GM18907 (cell line): ENCODE results near the gene SLC44A1.

Experiments used
- ATAC-seq: cut with Tn5 transposase; IDR thresholded peaks from one replicate; pipeline ENCODE4 v1.9.1; 2021; ENCODE audit warnings: mild to moderate bottlenecking, moderate library complexity; ENCODE audit not compliant: unreplicated experiment

Gene SLC44A1

GRCh38 chr9:105376893-105377292 is 132.4 kb downstream of the SLC44A1 start:
- ATAC-seq = no peak

DNA sequence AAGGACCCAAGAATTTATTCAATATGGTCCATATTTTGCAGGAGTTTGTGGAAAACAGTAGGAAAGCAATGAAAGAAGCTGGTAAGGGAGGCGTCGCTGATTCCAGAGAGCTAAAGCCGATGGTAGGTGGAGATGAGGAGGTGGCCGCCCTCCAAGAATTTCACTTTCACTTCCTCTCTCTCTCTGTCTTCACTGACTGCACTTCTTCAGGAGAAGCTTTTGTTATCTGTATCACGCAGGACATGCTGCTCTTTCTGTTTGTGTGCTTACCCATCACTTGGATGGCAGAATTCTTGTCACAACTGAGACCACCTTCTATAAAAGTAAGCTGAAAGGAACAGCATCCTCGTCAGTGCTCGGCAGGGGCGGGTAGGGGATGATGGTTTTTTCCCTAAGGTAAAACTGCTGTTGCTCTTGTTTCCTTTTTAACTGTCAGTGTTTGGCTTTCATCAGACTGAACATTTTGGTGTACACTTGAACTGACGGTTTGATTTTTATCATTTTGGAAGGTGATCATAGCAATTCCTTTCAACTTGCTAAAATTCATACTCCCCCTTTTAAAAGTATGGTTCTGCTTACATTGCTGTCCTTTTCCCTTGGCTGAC is 141.0 kb downstream of the SLC44A1 start:
- ATAC-seq = peak; percentile 99

- ATAC-seq = no peak
These were observed 145.3 kb downstream of the SLC44A1 start for GRCh38 chr9:105389796-105390195.

- no peak for ATAC-seq
These were observed 146.4 kb downstream of the SLC44A1 start for GRCh38 chr9:105390871-105391270.

DNA sequence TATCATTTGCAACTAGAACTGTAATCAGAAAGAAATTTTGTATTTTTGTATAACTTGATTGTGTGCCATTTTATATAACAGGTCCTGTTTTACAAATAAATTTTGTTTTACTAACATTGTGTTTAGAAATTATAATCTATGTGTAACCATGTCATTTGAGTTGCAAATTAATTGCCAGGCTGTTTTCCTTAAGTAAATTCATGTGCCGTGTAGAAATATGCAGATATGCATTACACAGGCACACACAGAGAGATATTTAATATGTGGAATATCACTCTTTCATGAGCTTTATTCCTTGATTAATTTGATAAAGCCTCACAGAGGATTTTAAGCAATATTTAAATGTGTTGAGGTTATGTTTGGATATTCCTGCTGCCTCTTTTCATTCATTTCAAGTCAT is 146.8 kb downstream of the SLC44A1 start:
- ATAC-seq = no peak

DNA sequence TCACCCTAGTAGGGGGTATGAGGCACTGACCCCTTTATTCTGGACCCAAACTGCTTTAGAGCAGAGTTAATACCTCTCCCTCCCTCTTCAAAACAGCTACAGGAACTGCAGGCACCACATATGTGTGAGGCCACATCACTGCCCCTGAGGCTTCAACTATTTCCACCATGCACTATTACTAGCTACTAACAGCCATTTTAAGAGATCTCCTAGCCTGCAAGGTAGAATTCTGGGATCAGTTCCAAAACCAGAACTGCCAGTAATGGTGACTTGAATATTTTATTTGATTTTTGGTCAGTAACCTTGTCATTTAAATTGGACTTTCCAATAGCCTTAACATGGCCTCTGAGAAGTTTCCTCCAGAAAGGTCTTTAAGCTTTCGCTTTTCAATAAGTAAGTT is 148.1 kb downstream of the SLC44A1 start:
- no peak for ATAC-seq

DNA sequence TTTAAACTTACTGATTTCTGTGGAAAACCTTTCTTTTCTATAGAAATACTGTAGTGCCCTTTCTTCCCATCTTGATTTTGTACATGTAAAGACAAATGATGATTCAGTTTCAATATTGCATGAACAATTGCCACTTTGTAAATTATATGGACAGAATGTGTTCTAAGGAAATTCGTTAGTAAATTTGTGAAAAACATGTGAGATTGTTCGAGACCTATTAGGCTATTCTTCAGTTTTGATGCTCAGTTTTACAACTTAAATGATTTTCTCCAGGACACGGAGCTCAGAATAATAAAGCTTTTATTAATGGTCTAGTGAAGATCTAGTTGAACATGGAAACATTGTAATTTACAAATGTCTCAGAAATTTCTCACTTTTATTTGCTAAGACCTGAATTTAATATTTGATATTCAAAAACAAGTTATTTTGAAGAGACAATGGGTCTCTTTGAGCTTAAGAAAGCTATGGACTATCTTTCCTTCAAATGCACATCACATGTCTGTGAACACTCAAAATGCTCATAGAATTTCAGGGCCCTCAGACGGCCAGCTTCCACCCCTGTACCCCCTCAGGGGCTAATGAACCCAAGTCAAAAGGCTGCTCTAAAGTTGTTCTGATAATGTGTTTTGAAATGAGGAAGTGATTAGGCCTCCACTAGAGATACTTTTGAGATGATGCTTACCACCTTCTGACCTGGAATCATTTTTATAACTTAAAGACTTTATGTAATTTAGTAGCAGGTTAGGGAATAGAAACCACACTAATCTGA is 149.3 kb downstream of the SLC44A1 start:
- ATAC-seq = no peak

DNA sequence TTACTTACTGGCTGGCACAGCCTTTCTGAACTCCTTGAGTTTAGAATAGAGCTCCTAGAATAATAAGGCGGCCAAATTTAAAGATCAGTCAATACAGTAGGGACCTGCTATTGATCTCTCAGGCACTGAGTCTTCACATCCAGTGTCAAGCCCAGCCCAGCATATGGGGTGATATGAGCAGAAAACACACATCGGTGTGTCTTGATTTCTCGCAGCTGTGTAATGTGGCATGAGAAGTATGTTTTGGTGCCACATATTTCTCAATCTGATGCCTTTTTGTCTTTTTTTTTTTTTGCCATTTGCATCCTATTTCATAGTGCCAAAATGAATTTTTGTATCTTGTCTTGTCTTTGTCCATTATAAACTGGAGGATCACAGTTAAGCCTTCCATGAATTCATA is 152.0 kb downstream of the SLC44A1 start:
- no peak for ATAC-seq

DNA sequence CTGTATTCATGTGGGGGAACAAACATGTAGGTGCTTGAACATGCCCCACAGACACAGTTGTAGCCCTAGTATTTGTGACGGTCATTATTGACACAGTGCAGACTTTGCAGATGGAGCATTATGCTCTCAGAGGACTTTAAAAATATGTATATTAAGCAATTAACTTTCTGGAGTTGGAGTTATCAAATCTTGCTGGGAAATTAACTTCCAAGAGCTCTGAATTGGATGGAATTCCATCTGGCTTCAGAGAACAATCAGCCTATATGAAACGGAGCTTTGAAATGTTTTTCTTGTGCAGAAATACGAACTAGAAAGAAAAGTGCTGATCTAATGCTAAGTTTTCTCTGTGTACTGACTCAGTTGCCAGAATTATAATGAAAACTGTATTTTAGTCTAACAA is 152.4 kb downstream of the SLC44A1 start:
- ATAC-seq = no peak

- no peak for ATAC-seq
These were observed 154.7 kb downstream of the SLC44A1 start for GRCh38 chr9:105399117-105399516.

- no peak for ATAC-seq
These were observed 157.2 kb downstream of the SLC44A1 start for GRCh38 chr9:105401651-105402050.

DNA sequence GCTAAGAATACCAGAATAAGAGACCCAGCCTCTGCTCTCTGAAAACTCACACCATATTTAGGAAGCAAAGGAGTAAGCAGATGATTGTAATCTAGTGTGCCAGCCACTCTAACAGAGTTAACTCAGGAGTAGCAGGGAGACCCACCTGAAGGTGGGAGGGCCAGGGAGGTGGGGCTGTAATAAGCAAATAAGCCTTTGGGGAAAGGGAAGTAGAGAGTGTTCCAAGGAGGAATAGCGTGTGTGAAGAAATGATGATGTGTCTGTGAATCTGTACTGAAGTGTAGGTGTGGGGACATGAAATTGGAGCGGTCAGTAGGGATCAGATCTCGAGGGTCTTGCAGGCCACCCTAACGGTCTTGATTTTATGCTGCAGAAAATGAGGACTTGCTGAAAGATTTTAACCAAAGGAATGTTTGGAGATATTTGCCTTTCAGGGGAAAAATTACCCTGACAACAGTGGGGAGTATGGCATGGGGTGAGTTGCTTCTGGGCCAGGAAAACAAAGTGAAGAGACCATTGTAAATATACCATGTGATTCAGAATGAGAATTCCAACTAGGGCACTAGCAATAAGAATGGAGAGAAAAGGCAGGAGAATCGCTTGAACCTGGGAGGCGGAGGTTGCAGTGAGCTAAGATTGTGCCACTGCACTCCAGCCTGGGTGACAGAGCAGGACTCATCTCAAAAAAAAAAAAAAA is 159.2 kb downstream of the SLC44A1 start:
- ATAC-seq = no peak

GRCh38 chr9:105405514-105406131 is 161.2 kb downstream of the SLC44A1 start:
- peak; percentile 99 for ATAC-seq

- ATAC-seq = no peak
These were observed 161.9 kb downstream of the SLC44A1 start for GRCh38 chr9:105406369-105406768.

- ATAC-seq = no peak
These were observed 169.1 kb downstream of the SLC44A1 start for GRCh38 chr9:105413525-105413924.

GRCh38 chr9:105414947-105415661 is 170.7 kb downstream of the SLC44A1 start:
- ATAC-seq = peak; percentile 73

DNA sequence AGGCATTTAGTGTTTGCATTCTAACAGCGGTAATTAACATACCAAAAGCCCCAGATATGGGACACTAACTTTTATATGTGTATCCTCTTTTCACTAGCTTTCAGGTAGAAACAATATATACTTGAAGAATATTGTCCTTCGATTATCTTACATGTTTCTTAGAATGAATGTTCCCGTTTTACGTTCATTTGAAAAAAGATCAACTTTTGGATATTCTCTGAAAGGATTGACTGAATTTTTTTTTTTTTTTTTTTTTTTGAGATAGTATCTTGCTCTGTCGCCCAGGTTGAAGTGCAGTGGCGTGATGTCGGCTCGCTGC is 171.2 kb downstream of the SLC44A1 start:
- no peak for ATAC-seq

GRCh38 chr9:105416840-105417239 is 172.4 kb downstream of the SLC44A1 start:
- peak; percentile 76 for ATAC-seq

GRCh38 chr9:105418588-105419500 is 174.4 kb downstream of the SLC44A1 start:
- ATAC-seq = no peak
